Hematopoietic multipotent progenitor cell treated with erythropoietin and hydrocortisone succinate and interleukin-3 and kit ligand, for 15 days (in vitro differentiated cells): ENCODE results near the gene FAM219A.
"Not testable (repeated sequence)": the region's sequence is repeated elsewhere in the genome, so short reads cannot be mapped to it uniquely, and the experiment has no call there.

ENCODE experiments used
- DNase-seq: peaks from one replicate; pipeline ENCODE4 v3.0.0-alpha.2; 2015; ENCODE audit warnings: low spot score

FAM219A gene

GRCh38 chr9:34443976-34444375 is 14.4 kb downstream of the FAM219A start:
- DNase-seq = no peak

GRCh38 chr9:34443533-34443932 is 14.8 kb downstream of the FAM219A start:
- no peak for DNase-seq

DNA sequence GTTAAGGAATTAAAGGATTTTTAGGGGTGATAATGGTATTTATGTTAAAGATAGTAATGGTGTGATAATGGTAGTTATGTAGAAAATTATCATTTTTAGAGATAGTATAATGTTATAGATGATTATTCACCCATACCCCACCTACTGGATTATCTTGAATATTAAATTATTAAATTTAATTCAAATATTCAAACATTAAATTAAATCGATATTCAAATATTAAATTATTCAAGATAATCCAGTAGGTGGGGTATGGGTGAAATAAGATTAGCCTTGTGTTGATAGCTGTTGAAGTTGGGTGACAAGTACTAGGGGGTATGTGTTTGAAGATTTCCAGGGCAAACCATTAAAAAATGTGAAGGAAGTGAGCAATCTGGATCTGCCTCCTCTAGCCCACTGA is 15.6 kb downstream of the FAM219A start:
- no peak for DNase-seq

DNA sequence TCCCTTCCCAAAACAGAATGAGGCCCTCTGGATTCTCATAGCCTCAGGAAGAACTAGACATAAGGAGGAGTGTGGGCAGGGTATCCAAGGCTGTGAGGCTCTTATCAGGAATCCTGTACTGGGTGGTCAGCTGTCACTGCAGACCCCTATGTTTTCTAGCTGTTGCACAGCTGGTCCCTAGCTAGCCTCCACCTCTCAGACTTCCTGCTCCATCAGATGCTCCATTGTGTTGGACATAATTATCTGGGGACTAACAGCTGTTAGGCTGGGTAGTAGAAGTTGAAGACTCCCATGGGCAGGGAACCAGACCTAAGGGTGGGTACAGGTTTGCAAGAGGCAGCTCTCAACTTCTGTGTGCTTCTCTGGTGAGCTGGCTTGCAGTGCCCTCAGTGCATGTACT is 18.4 kb downstream of the FAM219A start:
- no peak for DNase-seq

GRCh38 chr9:34438465-34438864 is 19.9 kb downstream of the FAM219A start:
- DNase-seq = not testable (repeated sequence)

GRCh38 chr9:34437926-34438307 is 20.5 kb downstream of the FAM219A start:
- DNase-seq = not testable (repeated sequence)

DNA sequence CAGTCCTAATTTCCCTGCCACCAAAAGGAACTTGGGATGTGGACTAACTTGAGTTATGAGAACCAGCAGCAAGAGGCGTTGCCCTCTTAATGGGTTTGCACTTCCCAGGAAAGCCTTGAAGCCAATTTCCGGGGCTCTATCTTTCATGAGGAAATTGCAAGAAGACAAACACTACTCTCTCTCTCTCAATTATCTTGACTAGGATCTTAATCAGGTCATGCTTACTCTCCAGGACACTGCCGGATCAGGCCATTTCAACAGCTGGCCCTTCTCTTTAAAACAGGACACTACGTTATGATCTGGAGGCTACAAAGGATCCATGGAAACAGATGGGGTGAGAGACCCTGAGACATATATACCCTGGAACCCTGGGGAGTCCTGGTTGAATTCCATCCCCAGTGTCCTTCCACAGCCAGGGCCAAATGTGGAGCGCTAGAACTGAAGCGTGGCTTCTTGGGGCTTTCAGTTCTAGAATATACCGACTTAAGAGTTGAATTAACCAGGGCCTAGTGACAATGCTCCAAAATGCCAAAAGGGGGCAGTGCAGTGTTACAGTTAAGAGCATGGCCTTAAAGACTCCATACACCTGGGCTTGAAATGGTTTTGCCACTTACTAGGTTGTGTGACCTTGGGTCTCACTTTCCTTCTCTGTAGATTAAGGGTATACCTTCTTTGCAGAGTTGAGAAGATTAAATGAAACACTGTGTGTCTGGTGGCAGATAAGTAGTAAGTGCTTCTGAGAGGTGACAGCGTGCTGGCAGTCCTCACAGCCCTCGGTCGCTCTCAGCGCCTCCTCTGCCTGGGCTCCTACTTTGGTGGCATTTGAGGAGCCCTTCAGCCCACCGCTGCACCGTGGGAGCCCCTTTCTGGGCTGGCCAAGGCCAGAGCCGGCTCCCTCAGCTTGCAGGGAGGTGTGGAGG is 21.1 kb downstream of the FAM219A start:
- peak; percentile 79 for DNase-seq

DNA sequence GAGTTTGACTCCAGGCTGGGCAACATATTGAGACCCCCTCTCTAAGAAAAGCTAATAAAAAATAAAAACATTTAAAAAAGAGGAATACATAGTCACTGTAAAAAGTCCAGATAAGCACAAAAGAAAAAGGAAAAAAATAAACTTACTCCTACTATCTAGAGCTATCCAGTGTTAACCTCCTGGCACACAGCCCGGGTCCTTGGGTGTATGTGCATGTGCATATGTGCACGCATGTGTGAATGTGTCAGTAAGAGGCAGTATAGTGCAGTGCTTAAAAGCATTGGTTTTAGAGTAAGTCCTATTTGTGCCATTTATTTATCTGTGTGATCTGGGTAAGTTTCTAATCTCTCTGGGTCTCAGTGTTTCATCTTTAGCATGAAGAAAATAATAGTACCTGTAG is 26.7 kb downstream of the FAM219A start:
- DNase-seq = no peak

DNA sequence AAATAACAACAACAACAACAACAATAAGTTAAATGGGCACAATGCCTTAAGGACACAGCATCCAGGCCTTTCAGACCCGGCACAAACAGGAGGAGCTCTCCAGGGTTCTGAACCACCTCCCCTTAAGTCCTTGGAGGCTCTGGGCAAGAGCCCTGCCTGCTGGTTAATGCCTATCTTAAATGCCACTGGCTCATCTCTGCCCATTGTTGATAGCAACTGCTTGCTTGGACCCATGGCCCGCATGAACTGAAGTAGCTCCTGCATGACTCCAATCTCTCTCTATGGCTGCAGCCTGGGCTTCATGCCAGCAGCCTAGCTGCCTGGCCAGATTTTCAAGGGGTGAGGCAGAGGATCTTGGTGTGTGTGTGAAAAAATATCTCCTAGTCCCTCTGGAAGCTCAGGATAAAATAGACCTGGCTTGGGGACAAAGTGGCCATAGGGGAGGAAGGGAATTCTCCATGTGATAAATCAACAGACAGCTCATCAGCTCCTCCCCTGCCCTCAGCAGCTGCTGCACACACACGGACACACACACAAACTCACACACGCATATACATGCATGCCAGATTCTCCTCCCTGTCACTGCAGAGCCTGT is 27.4 kb downstream of the FAM219A start:
- peak; percentile 11 for DNase-seq

- DNase-seq = no peak
These were observed 29.9 kb downstream of the FAM219A start for GRCh38 chr9:34428325-34428958.

DNA sequence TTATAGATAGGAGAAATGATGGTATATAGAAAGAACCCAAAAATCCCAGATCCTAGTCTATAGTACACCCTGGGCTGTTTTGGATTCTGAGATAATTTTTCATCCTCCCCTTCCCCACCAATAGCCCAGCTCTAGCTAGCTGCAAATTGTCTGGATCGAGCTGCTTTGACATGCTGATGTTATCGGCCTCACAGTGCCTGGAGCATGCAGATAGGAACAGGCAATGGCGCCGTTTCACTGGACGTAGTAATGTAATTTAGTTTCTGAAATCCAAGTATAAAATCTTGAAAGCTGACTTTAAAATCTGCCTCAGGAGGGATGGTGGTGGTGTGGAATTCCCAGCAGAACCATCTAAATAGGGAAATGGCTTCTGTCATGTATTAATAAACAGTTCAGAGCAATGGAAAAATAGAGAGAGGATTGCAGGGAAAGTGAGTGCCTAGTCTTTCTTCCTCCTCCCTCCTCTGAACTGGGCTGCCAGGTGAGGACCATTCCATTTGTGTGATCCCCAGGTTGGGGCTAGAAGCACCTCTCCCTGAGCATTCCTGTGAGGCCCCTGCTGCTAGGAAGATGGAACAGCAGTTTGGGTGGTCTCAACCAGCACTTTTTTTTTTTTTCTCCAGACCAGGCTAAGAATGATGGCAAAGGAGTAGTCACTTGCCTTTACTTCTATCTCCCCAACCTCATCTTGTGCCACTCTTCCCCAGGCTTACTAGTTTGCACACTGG is 31.9 kb downstream of the FAM219A start:
- DNase-seq = no peak

DNA sequence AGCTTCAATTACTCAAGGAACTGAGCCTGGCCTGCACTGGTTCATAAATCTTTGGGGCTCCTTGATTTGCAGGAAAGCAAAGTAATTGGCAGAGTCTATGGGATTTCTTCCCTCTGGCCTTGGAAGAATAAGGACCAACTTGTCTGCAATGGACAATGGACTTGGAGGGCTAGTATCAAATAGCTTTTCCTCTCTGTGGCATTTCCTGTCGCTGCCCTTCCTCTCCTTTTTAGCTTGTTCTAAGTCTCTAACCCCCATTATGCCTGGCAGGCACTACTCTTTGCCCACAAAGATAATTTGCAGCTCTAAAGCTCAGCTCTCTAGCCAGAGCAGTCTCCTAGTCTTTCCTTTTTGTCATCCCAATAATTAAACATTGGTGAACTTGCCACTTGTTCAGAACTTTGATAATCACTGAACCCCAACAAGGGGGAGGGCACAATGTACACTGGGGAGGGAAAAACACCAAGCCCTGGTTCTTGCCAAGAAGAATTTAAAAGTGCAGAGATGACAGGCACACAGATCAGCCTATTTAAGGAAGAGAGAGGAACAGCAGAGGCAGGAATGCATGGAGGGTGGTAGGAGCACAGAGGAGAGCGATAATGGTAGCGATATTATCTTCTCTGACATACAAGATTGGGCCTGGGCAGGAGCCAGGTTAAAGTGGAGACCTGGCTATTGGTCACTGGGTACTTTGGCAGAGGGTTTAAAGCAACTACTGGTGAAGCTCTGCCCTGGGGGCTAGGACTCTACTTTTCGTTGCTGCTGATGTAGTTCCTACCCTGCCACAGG is 38.5 kb downstream of the FAM219A start:
- no peak for DNase-seq

DNA sequence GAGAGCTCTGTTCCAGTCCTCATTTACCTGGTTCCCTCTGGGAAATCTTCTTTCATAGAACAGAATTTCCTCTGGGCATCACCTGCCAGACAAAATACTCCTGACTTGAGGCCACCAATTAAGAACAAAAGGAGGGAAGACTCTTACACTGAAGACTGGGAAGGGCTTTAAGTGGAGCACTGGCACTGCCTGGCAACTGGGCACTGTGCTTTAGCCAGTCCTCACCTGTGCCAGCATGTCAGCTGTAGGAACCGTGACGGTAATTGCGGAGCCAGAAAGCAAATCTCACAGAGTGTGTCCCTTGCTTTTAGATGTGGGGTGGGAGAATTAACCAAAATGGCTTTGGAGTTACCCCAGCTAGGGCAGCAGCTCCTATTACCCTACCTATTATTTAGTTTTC is 40.6 kb downstream of the FAM219A start:
- no peak for DNase-seq

- peak; percentile 22 for DNase-seq
These were observed 45.0 kb downstream of the FAM219A start for GRCh38 chr9:34413231-34413852.

GRCh38 chr9:34412336-34412735 is 46.0 kb downstream of the FAM219A start:
- DNase-seq = no peak

GRCh38 chr9:34409154-34409553 is 49.2 kb downstream of the FAM219A start:
- DNase-seq = no peak

GRCh38 chr9:34408173-34408572 is 50.2 kb downstream of the FAM219A start:
- no peak for DNase-seq

DNA sequence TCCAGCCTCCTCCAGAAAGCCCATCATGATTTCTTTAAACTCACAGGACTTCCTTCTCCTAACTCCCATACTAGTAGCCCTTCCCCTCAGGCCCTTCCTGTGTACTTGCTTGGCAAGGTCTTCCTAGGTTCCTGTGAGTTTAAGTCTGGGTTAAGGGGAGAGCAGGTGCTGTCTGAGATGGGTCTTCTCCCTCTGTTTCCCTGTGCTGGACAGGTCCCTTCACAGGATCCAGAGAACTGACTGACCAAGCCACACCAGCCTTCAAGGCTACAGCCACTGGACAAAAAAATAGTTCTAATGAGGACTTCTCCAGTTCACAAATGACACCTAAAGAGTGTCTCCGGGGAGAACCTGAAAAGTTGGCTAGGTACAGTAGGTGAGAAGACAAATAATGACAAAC is 52.2 kb downstream of the FAM219A start:
- DNase-seq = no peak

GRCh38 chr9:34405719-34406118 is 52.7 kb downstream of the FAM219A start:
- no peak for DNase-seq

DNA sequence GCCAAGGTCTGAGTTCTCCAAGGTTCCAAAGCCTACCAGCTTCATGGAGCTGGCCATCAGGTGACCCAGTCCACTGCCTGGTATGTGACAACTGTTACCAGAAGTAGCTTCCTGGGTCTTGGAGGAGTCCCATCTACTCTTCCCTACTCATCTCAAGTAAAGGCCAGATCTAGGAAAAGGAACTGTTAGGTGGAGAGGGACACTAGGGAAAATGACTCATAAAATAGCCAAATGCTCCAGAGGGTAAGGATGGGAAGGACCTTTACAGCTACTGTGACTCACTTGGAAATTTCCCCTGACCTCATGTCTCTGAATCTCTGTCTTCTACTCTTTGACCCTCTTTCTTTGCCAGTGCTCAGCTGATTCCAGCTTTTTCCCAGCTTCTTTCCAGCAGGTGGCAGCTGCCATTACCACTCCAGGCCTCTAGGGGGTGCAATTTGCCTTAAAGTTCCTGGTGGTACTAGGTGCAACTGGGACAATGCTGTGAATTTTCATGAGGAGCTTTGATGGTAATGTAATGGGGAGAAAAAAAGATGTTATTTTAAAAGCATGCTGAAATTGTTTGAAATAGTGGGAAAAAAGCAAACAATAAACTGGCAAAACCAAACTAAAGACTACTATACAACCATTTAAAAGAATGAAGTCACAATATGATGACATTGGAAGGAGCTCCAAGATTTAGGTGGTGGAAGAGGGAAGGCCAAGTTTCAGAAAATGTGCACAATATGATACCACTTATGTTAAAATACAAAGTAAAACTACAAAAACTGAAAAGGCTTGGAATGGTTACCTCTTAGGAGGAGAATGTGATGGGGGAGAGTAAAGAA is 54.6 kb downstream of the FAM219A start:
- DNase-seq = peak; percentile 71
